GM18873 (cell line): Measurements from ENCODE around the gene AOPEP.

Source experiments
- ATAC-seq: cut with Tn5 transposase; IDR thresholded peaks from one replicate; pipeline ENCODE4 v1.9.1; 2021; ENCODE audit warnings: mild to moderate bottlenecking, moderate library complexity, moderate number of reproducible peaks; ENCODE audit not compliant: unreplicated experiment, low FRiP score

The AOPEP gene

GRCh38 chr9:95112436-95113280 is 386.2 kb downstream of the AOPEP start:
- no peak for ATAC-seq

GRCh38 chr9:95115104-95115503 is 388.6 kb downstream of the AOPEP start:
- no peak for ATAC-seq

- no peak for ATAC-seq
Observed at GRCh38 chr9:95116002-95116807, 389.7 kb downstream of the AOPEP start.

DNA sequence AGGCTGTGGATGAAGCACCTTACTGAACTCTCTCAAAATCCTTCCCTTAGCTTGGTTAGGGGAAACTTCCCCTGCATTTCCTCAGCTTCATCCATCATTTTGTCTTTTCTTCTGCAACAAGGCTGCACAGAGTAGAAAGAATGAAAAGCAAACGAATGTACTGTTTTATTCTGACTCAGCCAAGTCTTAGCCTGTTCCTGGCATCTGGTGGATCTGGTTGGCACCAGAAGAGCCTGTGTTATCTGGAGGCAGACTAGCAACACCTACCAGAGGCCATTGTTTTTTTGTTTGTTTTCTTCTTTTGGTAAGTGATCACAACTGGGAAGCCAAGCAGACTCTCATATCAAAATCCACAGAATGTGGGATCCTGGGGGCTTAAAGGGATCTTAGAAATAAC is 390.3 kb downstream of the AOPEP start:
- ATAC-seq, result no peak

DNA sequence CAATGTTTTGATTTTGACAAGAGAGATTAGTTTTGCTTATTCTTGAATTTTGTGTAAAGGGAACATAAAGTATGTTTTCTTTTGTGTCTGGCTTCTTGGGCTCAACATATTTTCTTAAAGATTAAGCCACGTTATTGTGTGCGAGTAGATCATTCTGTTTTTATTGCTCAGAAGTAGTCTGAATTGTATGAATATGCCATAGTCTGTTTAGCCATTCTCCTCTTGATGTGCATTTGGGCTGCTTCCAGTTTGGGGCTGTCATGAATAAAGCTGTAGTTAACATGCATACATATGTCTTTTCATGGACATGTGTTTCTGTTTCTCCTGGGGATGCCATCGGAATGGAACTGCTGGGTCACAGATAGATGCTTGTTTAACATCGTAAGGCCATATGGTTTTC is 392.1 kb downstream of the AOPEP start:
- ATAC-seq, result no peak

- no peak for ATAC-seq
Observed at GRCh38 chr9:95120781-95121370, 394.4 kb downstream of the AOPEP start.

DNA sequence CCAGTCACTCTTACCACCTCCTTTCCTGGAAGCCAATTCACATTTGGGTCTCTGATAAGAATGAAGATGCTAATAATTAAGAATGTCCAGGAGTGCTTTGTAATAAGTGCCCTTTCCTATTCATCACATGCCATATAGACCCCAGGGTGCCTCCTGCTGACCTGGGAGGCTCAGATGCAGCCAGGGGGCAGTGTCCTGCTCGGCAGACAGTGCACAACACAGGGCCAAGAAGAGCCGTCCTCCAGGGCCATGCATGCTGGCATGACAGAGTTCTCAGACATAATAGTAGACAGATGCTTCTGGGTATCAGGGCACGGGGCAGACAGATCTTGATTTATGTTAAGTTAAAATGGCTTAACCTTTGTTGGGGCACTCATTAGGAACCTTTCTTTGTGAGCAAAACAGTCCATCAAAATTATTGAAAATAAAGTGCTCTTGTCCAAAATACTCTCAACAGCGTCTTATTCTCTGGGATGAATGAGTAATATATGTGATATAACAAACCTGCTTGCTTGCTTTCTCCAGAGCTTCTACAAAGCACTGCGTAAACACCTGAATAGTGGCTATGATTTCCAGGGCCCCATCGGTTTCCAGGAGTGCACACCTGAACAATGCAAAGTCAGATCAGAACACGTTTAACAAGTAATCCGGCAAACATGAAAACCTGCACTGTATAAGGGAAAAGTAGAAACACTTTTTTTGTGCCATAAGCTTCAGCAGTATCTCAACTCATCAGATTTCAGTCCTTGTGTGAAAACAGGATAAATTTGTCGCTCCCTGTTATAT is 398.3 kb downstream of the AOPEP start:
- ATAC-seq, result no peak

GRCh38 chr9:95125652-95126051 is 399.2 kb downstream of the AOPEP start:
- no peak for ATAC-seq

DNA sequence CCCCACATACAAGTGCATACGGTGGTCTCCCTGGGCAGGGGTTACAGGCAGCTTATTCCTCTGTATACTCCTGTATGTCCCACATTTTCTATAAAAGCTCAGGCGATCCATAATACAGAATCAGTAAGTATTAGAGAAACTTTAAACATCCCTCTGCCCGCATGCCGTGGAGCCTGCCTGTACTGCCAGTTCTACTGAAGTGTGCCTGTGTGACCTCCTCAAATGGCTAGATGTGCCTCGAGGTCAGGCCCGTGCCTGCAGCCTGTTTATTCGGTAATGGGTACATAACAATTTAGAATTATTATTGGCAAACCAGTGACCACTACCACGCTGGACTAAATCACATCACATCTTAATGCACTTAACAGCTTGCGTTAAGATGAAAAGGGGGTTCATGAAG is 400.2 kb downstream of the AOPEP start:
- ATAC-seq, result no peak

DNA sequence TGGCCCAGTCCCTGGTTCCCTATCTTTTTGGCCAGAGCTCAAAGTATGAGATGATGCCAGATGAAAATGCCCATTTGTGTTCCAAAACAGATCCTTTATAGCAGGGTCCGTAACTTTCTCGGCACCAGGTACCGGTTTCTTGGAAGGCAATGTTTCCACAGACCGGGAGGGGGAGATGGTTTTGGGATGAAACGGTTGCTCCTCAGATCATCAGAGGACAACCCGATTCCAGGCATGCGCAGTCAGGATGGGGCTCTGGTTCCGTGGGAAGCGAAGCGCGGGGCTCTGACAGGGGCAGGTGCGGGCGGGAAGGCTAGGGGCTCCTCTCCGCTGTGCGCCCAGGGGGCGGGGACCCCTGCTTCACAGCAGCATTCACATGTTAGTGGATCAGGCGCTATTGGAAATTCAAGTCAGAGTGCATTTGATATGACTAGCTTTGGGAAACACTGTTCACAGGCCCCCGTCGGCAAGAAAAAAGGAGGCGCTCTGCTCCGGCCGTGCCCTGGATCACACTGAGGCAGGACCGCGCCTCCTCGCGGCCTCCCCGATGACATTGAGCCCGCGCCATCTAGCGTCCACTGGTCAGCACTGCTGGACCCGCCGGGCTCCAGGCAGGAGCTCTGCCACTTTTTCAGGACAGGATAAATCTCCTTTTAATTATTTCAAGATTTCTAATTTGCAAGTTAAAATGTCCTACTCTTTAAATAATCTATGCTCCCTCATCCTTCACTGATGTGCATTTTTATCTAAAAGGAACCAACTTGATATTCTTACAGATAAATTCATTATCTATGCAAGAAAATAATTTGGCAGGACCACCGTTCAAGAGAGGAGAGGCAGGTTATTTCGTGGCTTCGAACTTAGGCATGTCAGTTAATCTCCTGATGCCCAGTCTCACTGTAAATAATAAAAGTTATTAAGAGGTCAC is 401.0 kb downstream of the AOPEP start:
- ATAC-seq, result peak; percentile 47

GRCh38 chr9:95128177-95128524 is 401.7 kb downstream of the AOPEP start:
- ATAC-seq, result no peak

GRCh38 chr9:95129476-95130291 is 403.2 kb downstream of the AOPEP start:
- ATAC-seq, result no peak

- ATAC-seq, result no peak
Observed at GRCh38 chr9:95130484-95130883, 404.0 kb downstream of the AOPEP start.

DNA sequence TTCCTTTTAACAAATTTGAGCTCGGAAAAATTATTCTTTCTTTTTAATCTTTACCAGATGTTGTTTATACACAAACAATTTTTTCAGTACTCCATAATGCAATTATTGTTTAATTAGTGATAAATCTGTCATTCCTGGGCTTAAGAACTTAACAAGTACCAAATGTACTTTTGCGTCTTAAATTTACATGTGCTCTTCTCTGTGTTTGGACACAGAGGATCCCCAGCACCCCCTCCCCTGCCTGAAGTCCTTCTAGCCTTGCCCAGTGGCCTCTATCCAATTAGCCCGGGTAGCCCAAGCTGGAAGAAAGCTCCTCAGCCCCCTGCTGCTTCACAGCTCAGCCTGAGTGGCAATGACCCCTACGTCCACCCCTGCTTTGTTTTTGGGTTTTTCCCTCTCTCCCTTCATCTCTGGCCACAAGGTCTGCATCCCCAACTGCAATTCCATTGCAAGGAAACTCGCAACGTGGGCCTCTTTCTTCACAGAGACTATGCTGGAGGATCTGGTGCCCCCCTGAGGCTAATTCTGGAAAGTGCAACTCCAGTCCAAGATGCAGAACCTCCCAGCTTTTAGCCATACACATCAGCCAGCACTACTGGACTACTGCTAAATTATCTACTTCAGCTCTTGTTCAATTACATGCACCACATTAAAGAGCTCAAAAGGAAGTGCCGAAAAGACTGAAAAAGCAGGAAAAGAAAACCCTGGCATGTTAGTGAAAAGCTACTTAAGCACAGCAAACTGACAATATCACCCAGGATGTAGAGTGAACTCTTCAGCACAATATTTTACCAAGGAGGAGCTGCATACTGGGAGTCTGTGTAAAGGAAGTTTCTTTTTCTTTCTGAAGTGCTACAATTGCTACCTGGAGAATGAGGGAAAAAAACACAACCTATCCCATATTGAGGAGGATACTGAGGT is 404.8 kb downstream of the AOPEP start:
- ATAC-seq, result no peak

DNA sequence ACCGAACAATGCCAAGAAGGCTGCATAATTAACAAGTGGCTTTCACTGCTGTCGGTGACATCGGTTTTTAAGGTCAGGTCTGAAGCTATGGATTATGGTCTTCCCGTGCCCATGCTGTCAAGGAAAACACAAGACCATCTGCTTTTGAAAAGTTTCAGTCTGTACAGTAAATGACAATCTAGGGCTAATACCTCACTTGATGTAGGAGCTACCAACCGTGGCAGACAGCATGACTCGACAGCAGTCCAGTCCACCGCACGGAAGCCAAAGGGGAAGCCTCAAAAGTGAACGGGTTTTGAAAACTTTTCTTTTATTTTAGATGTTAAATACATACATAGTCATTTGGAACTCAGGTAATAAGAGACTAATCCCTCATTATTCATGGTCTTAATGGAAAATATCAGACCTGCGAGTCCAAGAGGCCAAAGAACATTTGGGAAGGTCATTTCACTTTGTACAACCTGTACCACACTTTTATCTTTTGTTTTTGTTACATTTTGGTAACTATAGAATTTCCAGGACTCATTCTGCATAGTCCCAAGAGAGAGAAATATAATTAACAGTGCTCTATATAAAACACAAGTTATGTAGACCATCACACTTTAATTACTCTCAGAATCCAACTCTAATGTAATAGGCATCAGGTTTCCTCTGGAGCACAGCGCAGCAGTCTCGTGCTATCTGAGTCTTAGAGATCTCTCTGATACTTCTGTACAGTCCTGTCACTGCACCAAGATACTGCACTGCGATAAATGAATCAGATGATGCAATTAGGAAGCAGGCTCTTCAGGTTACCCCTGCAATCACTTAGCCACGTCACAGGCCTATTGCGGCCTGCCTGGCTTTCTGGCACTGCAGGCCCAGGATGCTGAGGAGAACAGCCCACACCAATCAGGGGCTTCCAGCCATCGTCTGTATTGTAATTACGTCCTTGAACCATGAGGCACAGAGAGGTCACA is 406.1 kb downstream of the AOPEP start:
- no peak for ATAC-seq

GRCh38 chr9:95133325-95133705 is 406.8 kb downstream of the AOPEP start:
- no peak for ATAC-seq

- no peak for ATAC-seq
Observed at GRCh38 chr9:95134457-95134881, 408.0 kb downstream of the AOPEP start.
